Thyroid gland (tissue), 4 donors: ENCODE measurements around the gene SLC15A4.

Source experiments
- POLR2A ChIP-seq, 2 donors: fragments of 450-650 bp; IDR thresholded peaks; one replicate each; pipeline ENCODE4 v1.6.1; 2017; ENCODE audit warnings: antibody characterized with exemption in 2 of 2, mild to moderate bottlenecking in 2 of 2, moderate library complexity in 1 of 2
- TF ChIP-seq, protein P1 (sequence below), 6 experiments: fragments of 200-600 bp in 3 of 6; fragments of 450-650 bp in 3 of 6; sonication (generic) in 3 of 6; IDR thresholded peaks; one replicate each; pipeline ENCODE4 v1.5.1; 2016 to 2019; ENCODE audit warnings: antibody characterized with exemption in 6 of 6, mild to moderate bottlenecking in 2 of 6, inconsistent platforms in 1 of 6, moderate library complexity in 1 of 6

DNA sequence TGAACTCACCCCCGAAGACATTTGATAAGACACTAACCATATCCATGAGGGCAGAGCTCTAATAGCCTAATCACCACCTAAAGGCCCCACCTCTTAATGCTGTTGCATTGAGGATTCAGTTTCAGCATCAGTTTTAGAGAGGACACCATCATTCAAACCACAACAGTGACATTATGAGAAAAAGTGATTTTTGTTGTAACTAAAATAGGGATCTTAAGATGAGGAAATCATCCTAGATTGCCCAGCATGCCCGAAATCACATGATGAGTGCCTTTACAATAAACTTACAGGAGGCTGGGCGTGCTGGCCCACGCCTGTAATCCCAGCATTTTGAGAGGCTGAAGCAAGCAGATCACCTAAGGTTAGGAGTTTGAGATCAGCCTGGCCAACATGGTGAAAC, 19.8 kb upstream of the SLC15A4 start:
- TF ChIP-seq, protein P1, sequence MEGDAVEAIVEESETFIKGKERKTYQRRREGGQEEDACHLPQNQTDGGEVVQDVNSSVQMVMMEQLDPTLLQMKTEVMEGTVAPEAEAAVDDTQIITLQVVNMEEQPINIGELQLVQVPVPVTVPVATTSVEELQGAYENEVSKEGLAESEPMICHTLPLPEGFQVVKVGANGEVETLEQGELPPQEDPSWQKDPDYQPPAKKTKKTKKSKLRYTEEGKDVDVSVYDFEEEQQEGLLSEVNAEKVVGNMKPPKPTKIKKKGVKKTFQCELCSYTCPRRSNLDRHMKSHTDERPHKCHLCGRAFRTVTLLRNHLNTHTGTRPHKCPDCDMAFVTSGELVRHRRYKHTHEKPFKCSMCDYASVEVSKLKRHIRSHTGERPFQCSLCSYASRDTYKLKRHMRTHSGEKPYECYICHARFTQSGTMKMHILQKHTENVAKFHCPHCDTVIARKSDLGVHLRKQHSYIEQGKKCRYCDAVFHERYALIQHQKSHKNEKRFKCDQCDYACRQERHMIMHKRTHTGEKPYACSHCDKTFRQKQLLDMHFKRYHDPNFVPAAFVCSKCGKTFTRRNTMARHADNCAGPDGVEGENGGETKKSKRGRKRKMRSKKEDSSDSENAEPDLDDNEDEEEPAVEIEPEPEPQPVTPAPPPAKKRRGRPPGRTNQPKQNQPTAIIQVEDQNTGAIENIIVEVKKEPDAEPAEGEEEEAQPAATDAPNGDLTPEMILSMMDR (IDR thresholded peaks at IDR 0.05) = no peak
- no peak for TF ChIP-seq POLR2A (IDR thresholded peaks at IDR 0.05)
